Gastrocnemius medialis (tissue), 4 donors: Measurements from ENCODE around the gene EEF1G.

Experiments used
- POLR2A ChIP-seq, 2 donors: fragments of 450-650 bp; IDR thresholded peaks; one replicate each; pipeline ENCODE4 v1.6.1; 2017; ENCODE audit warnings: antibody characterized with exemption in 2 of 2, mild to moderate bottlenecking in 2 of 2, moderate library complexity in 2 of 2
- TF ChIP-seq, protein P1 (sequence below), 5 experiments: fragments of 450-650 bp in 3 of 5; fragments of 200-600 bp in 2 of 5; sonication (generic) in 2 of 5; IDR thresholded peaks in 4 of 5; conservative IDR thresholded peaks in 1 of 5; 1 replicate in 4 of 5; 2 replicates in 1 of 5; pipeline ENCODE4 v1.5.1; 2016 to 2019; ENCODE audit warnings: antibody characterized with exemption in 5 of 5, mild to moderate bottlenecking in 3 of 5, moderate library complexity in 3 of 5

DNA sequence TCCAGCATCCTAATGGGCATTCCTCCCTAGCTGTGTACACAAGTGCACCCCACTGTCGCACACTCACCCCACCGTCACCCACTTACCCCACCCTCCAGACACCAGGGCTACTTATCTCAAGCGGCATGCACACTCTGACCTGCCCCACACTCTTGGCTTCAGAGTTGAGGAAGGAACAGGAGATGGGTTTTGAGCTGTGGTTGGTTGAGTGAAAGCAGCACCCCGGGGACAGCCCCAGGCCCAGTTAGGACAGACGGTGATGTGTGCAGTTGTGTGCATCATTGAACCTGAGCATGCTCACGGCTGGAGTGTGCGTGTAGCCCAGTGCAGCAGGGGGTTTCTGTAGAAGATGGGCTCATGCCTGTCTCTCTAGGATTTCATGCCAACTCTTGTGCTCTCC lies 59.5 kb downstream of the EEF1G start:
- TF ChIP-seq, protein P1, sequence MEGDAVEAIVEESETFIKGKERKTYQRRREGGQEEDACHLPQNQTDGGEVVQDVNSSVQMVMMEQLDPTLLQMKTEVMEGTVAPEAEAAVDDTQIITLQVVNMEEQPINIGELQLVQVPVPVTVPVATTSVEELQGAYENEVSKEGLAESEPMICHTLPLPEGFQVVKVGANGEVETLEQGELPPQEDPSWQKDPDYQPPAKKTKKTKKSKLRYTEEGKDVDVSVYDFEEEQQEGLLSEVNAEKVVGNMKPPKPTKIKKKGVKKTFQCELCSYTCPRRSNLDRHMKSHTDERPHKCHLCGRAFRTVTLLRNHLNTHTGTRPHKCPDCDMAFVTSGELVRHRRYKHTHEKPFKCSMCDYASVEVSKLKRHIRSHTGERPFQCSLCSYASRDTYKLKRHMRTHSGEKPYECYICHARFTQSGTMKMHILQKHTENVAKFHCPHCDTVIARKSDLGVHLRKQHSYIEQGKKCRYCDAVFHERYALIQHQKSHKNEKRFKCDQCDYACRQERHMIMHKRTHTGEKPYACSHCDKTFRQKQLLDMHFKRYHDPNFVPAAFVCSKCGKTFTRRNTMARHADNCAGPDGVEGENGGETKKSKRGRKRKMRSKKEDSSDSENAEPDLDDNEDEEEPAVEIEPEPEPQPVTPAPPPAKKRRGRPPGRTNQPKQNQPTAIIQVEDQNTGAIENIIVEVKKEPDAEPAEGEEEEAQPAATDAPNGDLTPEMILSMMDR (IDR thresholded peaks at IDR 0.05 in 4 of 5, conservative IDR thresholded peaks at IDR 0.05 in 1 of 5), result no peak
- no peak for TF ChIP-seq POLR2A (IDR thresholded peaks at IDR 0.05)
